ENCODE measurements around the gene KDM1A. TPM values are rescaled to one million over a fixed set of nuclear protein-coding genes. Genes with fewer than 3 reads are reported as not detected.

Gene KDM1A
- 103 and 107 TPM in 2 replicates for total RNA-seq
- long read RNA-seq, partial matches to known transcripts: 25 of 34 reads
- long read RNA-seq, other reads (novel, unspliced or antisense): 7 of 34 reads

GRCh38 chr1:23019094-23019862, at the start of gene KDM1A:
Gene KDM1A, plus strand, starts transcription at chr1:23019468. Its CDS starts 129 bp downstream, at chr1:23019597.
- Mint-ChIP-seq H3K36me3 (ENCODE audit: unreplicated experiment) (peaks cover 10% of the 10 kb centered on the region), H3K27ac (ENCODE audit: unreplicated experiment) (peak within 1 kb of the TSS; percentile 94), H3K27me3 (ENCODE audit: unreplicated experiment) (no peaks in the 10 kb centered on the region), H3K9me3 (ENCODE audit: unreplicated experiment) (peaks cover 9% of the 10 kb centered on the region), H3K4me1 (ENCODE audit: unreplicated experiment) (peaks cover 37% of the 10 kb centered on the region), H3K4me3 (ENCODE audit: unreplicated experiment) (peak within 1 kb of the TSS; percentile 94)
- TF ChIP-seq, protein P1, sequence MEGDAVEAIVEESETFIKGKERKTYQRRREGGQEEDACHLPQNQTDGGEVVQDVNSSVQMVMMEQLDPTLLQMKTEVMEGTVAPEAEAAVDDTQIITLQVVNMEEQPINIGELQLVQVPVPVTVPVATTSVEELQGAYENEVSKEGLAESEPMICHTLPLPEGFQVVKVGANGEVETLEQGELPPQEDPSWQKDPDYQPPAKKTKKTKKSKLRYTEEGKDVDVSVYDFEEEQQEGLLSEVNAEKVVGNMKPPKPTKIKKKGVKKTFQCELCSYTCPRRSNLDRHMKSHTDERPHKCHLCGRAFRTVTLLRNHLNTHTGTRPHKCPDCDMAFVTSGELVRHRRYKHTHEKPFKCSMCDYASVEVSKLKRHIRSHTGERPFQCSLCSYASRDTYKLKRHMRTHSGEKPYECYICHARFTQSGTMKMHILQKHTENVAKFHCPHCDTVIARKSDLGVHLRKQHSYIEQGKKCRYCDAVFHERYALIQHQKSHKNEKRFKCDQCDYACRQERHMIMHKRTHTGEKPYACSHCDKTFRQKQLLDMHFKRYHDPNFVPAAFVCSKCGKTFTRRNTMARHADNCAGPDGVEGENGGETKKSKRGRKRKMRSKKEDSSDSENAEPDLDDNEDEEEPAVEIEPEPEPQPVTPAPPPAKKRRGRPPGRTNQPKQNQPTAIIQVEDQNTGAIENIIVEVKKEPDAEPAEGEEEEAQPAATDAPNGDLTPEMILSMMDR (IDR thresholded peaks at IDR 0.05): peak; percentile 44
- peak; percentile 98 for DNase-seq (ENCODE audit: extremely low spot score, unreplicated experiment)

- Mint-ChIP-seq H3K27me3 (ENCODE audit: unreplicated experiment) (peaks cover 25% of the 10 kb centered on the region), H3K4me3 (ENCODE audit: unreplicated experiment) (no peak overlapping the region), H3K36me3 (ENCODE audit: unreplicated experiment) (peaks cover 4% of the 10 kb centered on the region), H3K4me1 (ENCODE audit: unreplicated experiment) (peaks cover 22% of the 10 kb centered on the region), H3K27ac (ENCODE audit: unreplicated experiment) (no peak overlapping the region), H3K9me3 (ENCODE audit: unreplicated experiment) (peaks cover 14% of the 10 kb centered on the region)
- TF ChIP-seq, protein P1 (IDR thresholded peaks at IDR 0.05): no peak
- DNase-seq (ENCODE audit: extremely low spot score, unreplicated experiment): no peak
Observed at GRCh38 chr1:22970096-22970495, 49.2 kb upstream of the KDM1A start.

DNA sequence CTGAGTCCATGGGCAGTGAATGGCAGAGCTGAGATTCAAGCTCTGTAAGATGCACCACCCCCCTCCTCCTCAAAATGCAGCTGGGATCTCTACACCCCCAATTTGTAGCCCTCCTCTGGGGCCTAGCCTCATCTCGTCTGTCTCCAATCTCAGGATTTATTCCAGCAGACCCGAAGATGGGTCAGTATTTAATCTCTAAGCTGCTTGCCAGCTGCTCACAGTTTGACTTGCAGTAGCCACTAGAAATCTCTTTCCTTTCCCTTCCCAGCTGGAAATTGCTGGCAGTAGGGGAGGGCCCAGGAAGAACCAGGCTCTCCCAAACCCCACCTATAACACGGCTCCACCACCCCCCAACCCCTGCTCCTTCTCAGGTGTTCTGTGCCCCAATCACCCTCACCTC, 48.1 kb upstream of the KDM1A start:
- Mint-ChIP-seq H3K4me1 (ENCODE audit: unreplicated experiment) (peaks cover 24% of the 10 kb centered on the region), H3K4me3 (ENCODE audit: unreplicated experiment) (no peak overlapping the region), H3K27me3 (ENCODE audit: unreplicated experiment) (peaks cover 25% of the 10 kb centered on the region), H3K27ac (ENCODE audit: unreplicated experiment) (no peak overlapping the region), H3K36me3 (ENCODE audit: unreplicated experiment) (peaks cover 4% of the 10 kb centered on the region), H3K9me3 (ENCODE audit: unreplicated experiment) (peaks cover 7% of the 10 kb centered on the region)
- TF ChIP-seq, protein P1 (IDR thresholded peaks at IDR 0.05): no peak
- DNase-seq (ENCODE audit: extremely low spot score, unreplicated experiment): no peak

- no peaks in the 10 kb centered on the region for H3K36me3 Mint-ChIP-seq (ENCODE audit: unreplicated experiment)
Observed at GRCh38 chr1:22971611-22972405, 47.5 kb upstream of the KDM1A start.

More at GRCh38 chr1:22971611-22972405, 47.5 kb upstream of the KDM1A start:
- H3K4me3 Mint-ChIP-seq (ENCODE audit: unreplicated experiment): no peak overlapping the region
- peaks cover 19% of the 10 kb centered on the region for H3K27me3 Mint-ChIP-seq (ENCODE audit: unreplicated experiment)
- peaks cover under 1% of the 10 kb centered on the region for H3K9me3 Mint-ChIP-seq (ENCODE audit: unreplicated experiment)
- TF ChIP-seq, protein P1 (IDR thresholded peaks at IDR 0.05): no peak
- H3K27ac Mint-ChIP-seq (ENCODE audit: unreplicated experiment): no peak overlapping the region
- H3K4me1 Mint-ChIP-seq (ENCODE audit: unreplicated experiment): peaks cover 29% of the 10 kb centered on the region
- DNase-seq (ENCODE audit: extremely low spot score, unreplicated experiment): no peak
